HG03469 (cell line): ENCODE measurements around the gene PWWP2B.

Source experiments
- ATAC-seq: cut with Tn5 transposase; IDR thresholded peaks from one replicate; pipeline ENCODE4 v1.9.1; 2021; ENCODE audit warnings: mild to moderate bottlenecking, moderate library complexity, moderate number of reproducible peaks; ENCODE audit not compliant: unreplicated experiment

PWWP2B gene

GRCh38 chr10:132454296-132455198, 57.5 kb downstream of the PWWP2B start:
- ATAC-seq = no peak

GRCh38 chr10:132455441-132455971, 58.5 kb downstream of the PWWP2B start:
- no peak for ATAC-seq

GRCh38 chr10:132455986-132456847, 59.2 kb downstream of the PWWP2B start:
- ATAC-seq = no peak

GRCh38 chr10:132456881-132457280, 59.9 kb downstream of the PWWP2B start:
- no peak for ATAC-seq

GRCh38 chr10:132457328-132458070, 60.5 kb downstream of the PWWP2B start:
- no peak for ATAC-seq

GRCh38 chr10:132458071-132458585, 61.1 kb downstream of the PWWP2B start:
- ATAC-seq = no peak

- ATAC-seq = no peak
Observed at GRCh38 chr10:132458586-132459300, 61.7 kb downstream of the PWWP2B start.

- no peak for ATAC-seq
Observed at GRCh38 chr10:132459301-132460003, 62.5 kb downstream of the PWWP2B start.

GRCh38 chr10:132460071-132460470, 63.1 kb downstream of the PWWP2B start:
- ATAC-seq = no peak

GRCh38 chr10:132460691-132461090, 63.7 kb downstream of the PWWP2B start:
- ATAC-seq = no peak

- no peak for ATAC-seq
Observed at GRCh38 chr10:132461103-132461682, 64.2 kb downstream of the PWWP2B start.

GRCh38 chr10:132461683-132462231, 64.8 kb downstream of the PWWP2B start:
- no peak for ATAC-seq

- no peak for ATAC-seq
Observed at GRCh38 chr10:132462463-132463332, 65.7 kb downstream of the PWWP2B start.

GRCh38 chr10:132463333-132464255, 66.6 kb downstream of the PWWP2B start:
- no peak for ATAC-seq

- ATAC-seq = no peak
Observed at GRCh38 chr10:132464256-132465192, 67.5 kb downstream of the PWWP2B start.
